AG09319 (cell line): Measurements from ENCODE around the gene IDH3A.

Source experiments
- DNase-seq: peaks from one replicate; pipeline ENCODE4 v3.0.0-alpha.2; 2010; ENCODE audit warnings: low read depth; ENCODE audit errors: extremely low read depth
- CTCF ChIP-seq: IDR thresholded peaks from 2 replicates; pipeline ENCODE4 v1.5.1; 2011; ENCODE audit warnings: low read depth, mild to moderate bottlenecking, inconsistent platforms, low read length, moderate library complexity

IDH3A gene

GRCh38 chr15:78179286-78179840 lies 30.2 kb downstream of the IDH3A start:
- no peak for DNase-seq
- TF ChIP-seq CTCF = no peak

- TF ChIP-seq CTCF = no peak
Observed at GRCh38 chr15:78179906-78180305, 30.7 kb downstream of the IDH3A start.

DNA sequence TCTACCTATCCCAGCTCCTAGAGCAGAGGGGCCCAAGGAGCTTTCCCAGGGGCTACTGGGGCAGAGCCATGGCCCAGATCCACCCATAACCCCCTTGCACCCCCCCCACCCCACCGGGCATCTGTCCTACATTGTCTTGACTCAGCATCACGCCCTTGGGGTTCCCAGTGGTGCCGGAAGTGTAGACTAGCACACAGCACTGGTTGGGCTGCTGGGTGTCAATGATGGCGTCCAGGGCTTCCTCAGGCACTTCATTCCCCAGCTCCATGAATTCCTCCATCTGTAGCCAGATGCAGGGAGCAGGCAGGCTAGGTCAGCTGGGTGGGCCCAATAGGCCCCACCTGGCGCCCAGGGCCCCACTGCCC lies 33.2 kb downstream of the IDH3A start:
- no peak for DNase-seq
- no peak for TF ChIP-seq CTCF

More at GRCh38 chr15:78179906-78180305, 30.7 kb downstream of the IDH3A start:
- no peak for DNase-seq

GRCh38 chr15:78182821-78183220 lies 33.7 kb downstream of the IDH3A start:
- TF ChIP-seq CTCF = no peak

GRCh38 chr15:78192826-78193594 lies 43.8 kb downstream of the IDH3A start:
- no peak for DNase-seq
- TF ChIP-seq CTCF = no peak

More at GRCh38 chr15:78182821-78183220, 33.7 kb downstream of the IDH3A start:
- no peak for DNase-seq

- no peak for TF ChIP-seq CTCF
- no peak for DNase-seq
Observed at GRCh38 chr15:78193731-78194567, 44.8 kb downstream of the IDH3A start.

DNA sequence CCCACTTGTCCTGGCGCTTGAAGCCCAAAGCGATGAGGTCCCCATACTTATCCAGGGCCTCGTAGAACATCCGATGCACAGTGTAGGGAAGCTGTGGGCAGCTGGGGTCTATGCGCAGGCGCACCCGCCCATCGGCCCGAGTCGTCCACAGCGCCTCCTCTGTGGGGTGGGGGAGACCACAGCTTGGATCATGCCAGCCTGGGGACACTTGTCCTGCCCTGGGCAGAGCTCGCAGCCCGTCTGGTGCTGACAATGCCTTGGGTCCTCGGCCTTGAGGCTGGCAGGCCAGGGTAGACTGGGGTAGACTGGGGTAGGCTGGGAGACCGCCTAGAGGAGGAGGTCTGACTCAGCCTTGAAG lies 45.4 kb downstream of the IDH3A start:
- TF ChIP-seq CTCF = no peak
- no peak for DNase-seq
